ENCODE data around the gene WFIKKN2. TPM values are rescaled to one million over a fixed set of nuclear protein-coding genes. Genes with fewer than 3 reads are reported as not detected.

Gene WFIKKN2
- total and polyA plus RNA-seq, 10 of the 15 experiments (the other 5 are each of a cell fraction or from before 2014, with no cell fraction given), result 0.06 TPM; not detected in 9

DNA sequence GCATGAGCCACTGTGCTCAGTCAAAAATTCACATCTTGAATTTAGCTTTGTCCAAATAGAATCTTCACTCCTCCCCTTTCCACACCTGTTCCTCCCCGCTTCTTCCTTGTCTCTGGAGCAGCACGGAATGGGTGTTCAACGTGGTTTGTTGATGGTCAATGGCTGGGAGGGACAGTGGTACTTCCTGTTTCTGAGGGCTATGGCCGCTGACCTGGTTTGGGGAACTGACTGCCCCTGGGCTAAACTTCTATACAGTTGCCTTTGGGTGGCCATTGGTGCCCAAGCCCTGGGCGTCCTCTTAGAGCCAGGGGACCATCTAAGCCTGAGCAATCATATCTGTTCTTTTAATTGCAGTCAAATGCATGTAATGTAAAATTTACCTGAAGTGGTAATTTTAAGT lies 19.1 kb upstream of the WFIKKN2 start (continued):
- no peak for TF ChIP-seq RELB (IDR thresholded peaks at IDR 0.05; ENCODE audit: low read depth)

DNA sequence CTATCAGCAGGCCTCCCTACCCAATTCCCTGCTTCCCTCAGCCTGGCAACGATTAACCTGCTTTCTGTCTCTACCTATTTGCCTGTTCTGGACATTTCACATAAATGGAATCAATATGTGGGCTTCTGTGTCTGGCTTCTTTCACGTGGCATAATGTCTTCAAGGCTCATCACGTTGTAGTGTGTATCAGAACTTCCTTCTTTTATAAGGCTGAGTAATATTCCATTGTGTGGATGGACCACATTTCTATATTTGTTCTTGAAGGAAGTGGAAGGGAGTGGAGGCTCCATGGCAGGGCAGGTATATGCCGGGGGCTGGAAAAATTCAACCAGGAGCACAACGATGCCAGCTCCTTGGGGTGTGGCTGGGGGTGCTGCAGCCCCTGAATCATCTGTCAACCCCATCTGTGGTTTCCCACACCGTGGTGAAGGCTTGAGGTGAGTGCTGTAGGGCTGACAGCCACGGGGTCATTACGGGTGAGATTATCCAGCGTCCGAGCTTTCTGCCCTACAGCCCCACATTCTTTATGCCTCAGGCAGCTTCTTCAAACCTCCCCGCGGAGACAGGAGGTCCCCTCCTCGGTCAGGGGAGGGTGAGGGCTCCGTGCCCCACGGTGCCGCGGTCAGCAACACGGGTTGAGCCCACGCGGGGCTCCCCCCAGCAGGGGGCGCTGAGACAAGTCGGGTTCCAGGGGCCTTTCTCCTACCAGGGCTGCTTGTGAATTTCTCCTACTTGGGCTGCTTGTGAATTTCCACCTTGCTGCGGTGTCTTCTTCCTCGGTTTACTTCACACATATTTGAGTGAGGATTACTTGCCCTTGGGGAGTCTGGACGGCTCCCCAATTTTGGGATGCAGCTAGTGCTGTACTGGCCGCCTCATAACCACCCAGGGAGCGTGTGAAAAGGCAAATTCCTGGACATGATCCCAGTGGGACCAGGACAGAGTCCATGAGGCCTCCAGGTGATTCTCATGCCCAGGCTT lies 18.3 kb upstream of the WFIKKN2 start:
- TF ChIP-seq POLR2AphosphoS5 (IDR thresholded peaks at IDR 0.05; ENCODE audit: low read length) (no peak), SMC3 (IDR thresholded peaks at IDR 0.05; ENCODE audit: borderline replicate concordance, low read length) (peak; percentile 54; the same call in 1 of the 2 replicates), RAD21 (IDR thresholded peaks at IDR 0.05; ENCODE audit: insufficient read depth, low read depth, low read length) (peak; percentile 55)
- TF ChIP-seq, protein P1, sequence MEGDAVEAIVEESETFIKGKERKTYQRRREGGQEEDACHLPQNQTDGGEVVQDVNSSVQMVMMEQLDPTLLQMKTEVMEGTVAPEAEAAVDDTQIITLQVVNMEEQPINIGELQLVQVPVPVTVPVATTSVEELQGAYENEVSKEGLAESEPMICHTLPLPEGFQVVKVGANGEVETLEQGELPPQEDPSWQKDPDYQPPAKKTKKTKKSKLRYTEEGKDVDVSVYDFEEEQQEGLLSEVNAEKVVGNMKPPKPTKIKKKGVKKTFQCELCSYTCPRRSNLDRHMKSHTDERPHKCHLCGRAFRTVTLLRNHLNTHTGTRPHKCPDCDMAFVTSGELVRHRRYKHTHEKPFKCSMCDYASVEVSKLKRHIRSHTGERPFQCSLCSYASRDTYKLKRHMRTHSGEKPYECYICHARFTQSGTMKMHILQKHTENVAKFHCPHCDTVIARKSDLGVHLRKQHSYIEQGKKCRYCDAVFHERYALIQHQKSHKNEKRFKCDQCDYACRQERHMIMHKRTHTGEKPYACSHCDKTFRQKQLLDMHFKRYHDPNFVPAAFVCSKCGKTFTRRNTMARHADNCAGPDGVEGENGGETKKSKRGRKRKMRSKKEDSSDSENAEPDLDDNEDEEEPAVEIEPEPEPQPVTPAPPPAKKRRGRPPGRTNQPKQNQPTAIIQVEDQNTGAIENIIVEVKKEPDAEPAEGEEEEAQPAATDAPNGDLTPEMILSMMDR (IDR thresholded peaks at IDR 0.05 in 2 of 3, conservative IDR thresholded peaks at IDR 0.05 in 1 of 3; ENCODE audit: control insufficient read depth in 2 of 3, extremely low read depth in 1 of 3, insufficient read depth in 1 of 3, low read depth in 3 of 3, low read length in 3 of 3), result peak; percentile 52 to 83 (median 75)
- in situ Hi-C loops (cut with MboI) (no loop called here), intact Hi-C loops (cut with micrococcal nuclease; ENCODE audit: unreplicated experiment) (no loop called here)
- Histone ChIP-seq H3K4me2 (ENCODE audit: control insufficient read depth, insufficient read depth) (no peak overlapping the region), H2AFZ (ENCODE audit: control insufficient read depth, low read depth, low read length) (no peak overlapping the region), H3K9me3 (replicated peaks; ENCODE audit: control insufficient read depth, insufficient read depth, low read length) (no peaks in the 10 kb centered on the region), H3K9ac (ENCODE audit: control insufficient read depth, insufficient read depth, low read length) (no peak overlapping the region), H3K4me1 (ENCODE audit: control insufficient read depth, insufficient read depth, low read length) (no peaks in the 10 kb centered on the region; the same call in 1 of the 2 replicates), H3K27me3 (replicated peaks in 1 of 2; ENCODE audit: control insufficient read depth in 2 of 2, insufficient read depth in 2 of 2, low read length in 1 of 2) (no peaks in the 10 kb centered on the region; a peak in 1 of 4 replicates), H3K36me3 (ENCODE audit: control insufficient read depth in 2 of 2, insufficient read depth in 2 of 2, low read length in 1 of 2) (no peaks in the 10 kb centered on the region), H4K20me1 (ENCODE audit: control insufficient read depth, insufficient read depth) (no peaks in the 10 kb centered on the region), H3K27ac (ENCODE audit: control insufficient read depth, insufficient read depth) (no peak overlapping the region), H3K4me3 (no peak overlapping the region), H3K79me2 (ENCODE audit: control insufficient read depth, insufficient read depth, low read length) (no peaks in the 10 kb centered on the region)
- 19% methylated on average over 27 of the region's 27 CpGs for WGBS (ENCODE audit: insufficient coverage, insufficient replicate concordance, low lambda C conversion rate, missing lambda C conversion rate)
- POLR2A ChIA-PET, result no interaction called here
- SMC1A ChIA-PET (ENCODE audit: uncharacterized antibody, unreplicated experiment), result interaction anchor here (1.1 to 2.0 kb wide), 3 partner anchors 13 to 31 kb away, joined by 3 to 9 read pairs (median 3); no protein-coding TSS in a partner anchor
- RAD21 ChIA-PET (ENCODE audit: unreplicated experiment), result interaction anchor here (1.0 kb wide), 1 partner anchor 141 kb away, joined by 3 read pairs; no protein-coding TSS in a partner anchor
- no peak for FAIRE-seq
- ATAC-seq, result peak; percentile 84
- CTCF ChIA-PET, result interaction anchor here (0.8 to 4.3 kb wide), 10 partner anchors 8 to 132 kb away, joined by 3 to 30 read pairs (median 4); no protein-coding TSS in a partner anchor
- DNase-seq (ENCODE audit: low read depth, low spot score), result no peak
- no TSS peak for BruUV-seq (replicated peaks)

Measured in GM12878 (cell line).